HG03432 (cell line): ENCODE results near the gene BMPR2.
"Not testable (repeated sequence)": the region's sequence is repeated elsewhere in the genome, so short reads cannot be mapped to it uniquely, and the experiment has no call there.

Source experiments
- ATAC-seq: cut with Tn5 transposase; IDR thresholded peaks from one replicate; pipeline ENCODE4 v1.9.1; 2021; ENCODE audit warnings: mild to moderate bottlenecking, moderate library complexity; ENCODE audit not compliant: unreplicated experiment

Gene BMPR2

DNA sequence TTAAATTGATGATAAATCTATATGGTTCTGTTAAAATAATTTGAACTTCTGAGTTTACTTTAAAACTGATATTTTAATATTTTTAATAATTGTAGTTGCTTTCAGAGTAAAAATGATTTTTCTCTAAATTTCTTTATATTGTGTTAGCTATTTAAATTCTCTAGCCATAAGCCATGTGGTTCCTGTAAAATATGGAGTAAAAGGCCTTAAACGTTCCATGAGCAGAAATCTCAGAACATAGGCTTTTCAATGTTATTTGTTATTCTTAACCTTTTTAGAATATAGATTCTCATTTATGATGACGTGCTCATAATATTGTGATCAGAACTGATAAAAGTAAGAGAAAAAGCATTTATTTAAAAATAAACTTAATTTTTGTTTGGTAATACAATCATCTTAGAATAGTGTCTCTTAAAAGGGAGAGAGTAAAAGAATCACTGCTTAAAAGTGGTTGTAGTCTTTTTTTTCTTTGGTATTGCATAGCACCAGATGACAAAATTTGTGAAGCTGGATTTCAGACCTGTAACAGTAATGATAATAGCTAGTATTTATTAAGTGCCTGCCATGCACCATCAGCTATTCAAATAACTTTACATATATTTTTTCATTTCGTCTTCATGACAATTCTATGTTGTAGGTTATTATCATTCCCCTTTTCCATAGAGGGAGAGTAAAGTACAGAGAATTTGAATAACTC, 2.7 kb downstream of the BMPR2 start:
- ATAC-seq: no peak

DNA sequence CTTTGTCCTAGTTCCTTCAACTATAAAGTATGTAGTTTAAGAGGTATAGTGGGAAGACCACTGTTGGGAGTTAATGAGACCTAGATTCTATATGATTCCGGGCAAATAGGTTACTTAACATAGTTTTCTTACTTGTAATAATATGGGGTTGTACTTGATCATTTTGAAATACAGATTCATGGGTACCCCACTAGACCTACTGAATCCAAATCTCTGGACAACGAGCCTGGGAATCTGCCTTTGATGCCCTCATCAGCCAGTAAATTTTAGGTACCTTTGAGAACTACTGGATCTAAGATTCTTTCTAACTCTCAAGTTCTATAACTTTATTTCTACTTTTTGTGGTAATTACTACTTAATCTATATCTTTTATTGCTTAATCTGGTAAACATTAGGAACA, 6.6 kb downstream of the BMPR2 start:
- no peak for ATAC-seq

DNA sequence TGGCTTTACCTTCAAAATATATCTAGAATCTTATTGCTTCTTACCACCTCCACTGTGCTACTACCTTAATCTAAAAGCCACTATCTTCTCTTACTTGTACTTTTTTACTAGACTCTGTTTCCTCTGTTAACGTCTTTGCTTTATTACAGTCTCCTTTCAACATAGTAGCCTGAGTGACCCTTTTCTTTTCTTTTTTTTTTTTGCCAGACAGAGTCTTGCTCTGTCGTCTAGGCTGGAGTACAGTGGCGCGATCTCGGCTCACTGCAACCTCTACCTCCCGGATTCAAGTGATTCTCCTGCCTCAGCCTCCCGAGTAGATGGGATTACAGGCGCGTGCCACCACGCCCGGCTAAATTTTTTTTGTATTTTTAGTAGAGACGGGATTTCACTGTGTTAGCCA, 10.4 kb downstream of the BMPR2 start:
- not testable (repeated sequence) for ATAC-seq

DNA sequence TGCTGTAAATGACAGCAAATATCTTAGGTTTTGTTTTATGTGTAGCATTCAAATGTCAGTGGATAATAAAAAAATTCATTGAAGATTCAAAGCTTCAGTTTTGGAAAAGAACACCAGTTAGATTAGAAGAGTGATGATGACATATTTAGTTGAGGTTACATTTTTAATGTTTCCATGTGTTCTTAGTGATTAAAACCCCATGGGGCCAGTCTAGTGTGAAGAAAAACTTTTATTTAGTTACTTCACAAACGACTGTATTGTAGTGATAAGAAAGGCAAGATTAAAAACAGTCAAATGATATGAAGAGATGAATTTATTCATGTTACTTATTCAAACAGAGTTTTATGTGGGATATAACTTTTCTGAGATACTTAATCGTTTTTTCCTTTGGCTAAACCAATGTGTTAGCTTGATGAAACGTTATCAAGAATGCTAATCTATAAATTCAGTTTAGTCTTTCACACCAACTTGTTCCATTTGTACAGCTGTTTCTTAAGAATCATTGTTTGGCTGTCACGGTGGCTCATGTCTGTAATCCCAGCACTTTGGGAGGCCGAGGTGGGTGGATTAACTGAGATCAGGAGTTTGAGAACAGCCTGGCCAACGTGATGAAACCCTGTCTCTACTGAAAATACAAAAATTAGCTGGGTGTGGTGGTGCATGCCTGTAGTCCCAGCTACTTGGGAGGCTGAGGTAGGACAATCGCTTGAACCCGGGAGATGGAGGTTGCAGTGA, 11.6 kb downstream of the BMPR2 start:
- ATAC-seq: no peak

DNA sequence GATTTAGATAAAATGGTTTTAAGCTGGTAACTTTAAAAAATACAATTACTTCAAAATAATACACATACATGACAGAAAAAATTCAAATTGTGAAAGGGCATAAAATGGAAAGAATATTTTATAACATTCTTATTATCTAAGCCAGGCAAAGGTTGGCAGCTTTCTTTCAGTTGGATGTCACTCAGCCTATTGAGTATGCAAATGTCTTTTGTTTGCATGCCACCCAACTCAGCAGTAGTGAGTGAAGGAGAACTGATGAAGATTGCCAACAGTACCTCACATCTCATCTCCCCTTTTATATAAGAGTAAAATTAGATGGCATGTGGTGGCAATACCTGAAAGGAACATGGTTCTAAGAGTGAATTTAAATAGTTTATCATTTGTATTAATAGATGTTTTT, 24.8 kb downstream of the BMPR2 start:
- no peak for ATAC-seq

DNA sequence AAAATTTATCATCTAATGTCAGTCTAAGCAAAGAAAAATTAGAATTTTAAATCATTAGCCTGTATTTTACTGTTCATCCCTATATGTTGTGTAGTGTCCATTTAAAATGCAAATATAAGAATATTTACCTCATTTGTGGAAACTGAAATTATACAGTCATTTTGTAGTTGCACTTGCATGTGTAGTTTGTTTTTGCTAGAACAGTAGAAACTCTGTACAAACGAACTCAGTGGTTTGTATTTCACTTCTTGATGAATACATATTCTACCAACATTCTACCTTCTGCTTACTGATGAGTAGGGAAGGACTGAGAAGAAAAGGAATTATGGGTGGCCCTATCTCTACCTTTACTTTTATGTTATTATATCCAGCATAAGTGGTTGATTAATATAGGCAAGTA, 29.7 kb downstream of the BMPR2 start:
- ATAC-seq: no peak

DNA sequence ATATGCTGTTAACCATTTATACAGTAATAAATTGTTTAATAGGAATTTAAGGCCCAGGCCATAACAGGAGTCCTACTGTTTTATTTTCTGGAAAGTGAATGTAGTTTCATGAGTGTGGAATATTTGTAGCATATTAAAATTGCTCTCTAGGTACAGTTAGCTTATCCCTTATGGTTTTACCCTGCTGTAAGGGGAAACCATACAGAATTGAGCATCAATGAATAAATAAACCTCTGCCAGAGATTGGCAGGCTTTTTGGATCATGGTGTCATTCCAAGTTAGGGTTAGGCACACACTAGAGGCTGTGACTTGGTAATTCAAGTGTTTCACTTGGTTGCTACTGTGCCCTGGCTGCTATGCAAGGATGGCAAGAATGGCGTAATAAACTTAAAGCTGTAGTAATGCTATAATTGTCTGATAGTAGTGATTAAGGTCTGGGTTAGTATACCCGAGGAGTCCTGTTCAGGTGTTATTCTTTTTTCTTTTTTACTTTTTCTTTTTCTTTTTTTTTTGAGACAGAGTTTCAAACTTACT, 30.4 kb downstream of the BMPR2 start:
- no peak for ATAC-seq

DNA sequence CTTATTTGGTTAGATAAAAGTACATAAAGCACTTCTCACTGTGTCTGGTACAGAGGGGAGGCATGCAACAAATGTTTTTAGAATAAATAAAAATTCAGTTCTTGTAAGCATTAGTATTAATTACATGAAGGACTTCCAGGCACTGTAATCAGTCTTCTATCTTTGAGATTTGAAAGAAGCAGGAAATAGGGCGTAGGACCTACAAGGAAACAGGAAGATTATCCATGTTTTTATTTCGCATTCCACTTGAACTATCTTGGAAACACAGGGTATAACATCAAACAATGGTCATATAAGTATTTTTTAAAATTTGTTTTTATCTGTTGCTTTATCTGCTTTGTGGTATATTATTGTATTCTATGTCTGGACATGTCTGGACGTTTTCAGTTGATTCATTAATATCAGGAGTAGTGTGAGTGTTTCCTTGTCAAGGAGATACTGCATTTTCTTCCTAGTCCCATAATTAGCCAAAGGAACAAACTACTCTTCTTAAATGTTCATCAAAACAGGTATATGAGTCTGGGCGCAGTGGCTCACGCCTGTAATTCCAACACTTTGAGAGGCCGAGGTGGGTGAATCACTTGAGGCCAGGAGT, 32.5 kb downstream of the BMPR2 start:
- ATAC-seq: no peak

DNA sequence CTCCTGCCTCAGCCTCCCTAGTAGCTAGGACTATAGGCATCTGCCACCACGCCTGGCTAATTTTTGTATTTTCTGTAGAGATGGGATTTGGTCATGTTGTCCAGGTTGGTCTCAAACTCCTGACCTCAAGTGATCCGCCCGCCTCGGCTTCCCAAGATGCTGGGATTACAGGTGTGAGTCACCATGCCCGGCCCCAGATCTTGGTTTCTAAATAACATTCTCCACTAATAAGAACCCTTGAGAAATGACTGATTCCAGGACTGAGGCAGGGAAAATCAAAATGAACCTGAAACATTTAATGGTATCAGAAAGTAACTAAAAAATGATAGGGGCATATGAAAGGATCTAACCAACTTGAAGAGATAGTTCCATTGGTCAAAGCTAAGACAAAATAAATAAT, 34.0 kb downstream of the BMPR2 start:
- no peak for ATAC-seq

DNA sequence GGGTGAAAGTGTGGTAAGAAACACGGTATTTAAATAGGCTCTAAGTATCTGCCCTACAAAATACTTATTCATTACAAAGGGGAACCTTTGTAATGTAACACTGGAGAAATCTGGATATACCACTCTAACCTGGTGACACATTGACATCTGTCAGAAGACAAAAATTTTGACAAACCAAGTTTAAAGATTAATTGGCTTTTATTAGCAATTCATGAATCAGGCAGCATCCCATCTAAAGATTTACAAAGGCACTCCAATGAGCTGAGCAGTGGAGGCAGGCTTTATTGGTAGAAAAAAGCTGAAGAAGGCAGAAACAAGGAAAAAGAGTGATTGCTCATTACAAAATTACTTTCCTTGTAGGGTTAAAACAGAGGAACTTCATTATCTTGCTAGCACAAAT, 35.0 kb downstream of the BMPR2 start:
- no peak for ATAC-seq

DNA sequence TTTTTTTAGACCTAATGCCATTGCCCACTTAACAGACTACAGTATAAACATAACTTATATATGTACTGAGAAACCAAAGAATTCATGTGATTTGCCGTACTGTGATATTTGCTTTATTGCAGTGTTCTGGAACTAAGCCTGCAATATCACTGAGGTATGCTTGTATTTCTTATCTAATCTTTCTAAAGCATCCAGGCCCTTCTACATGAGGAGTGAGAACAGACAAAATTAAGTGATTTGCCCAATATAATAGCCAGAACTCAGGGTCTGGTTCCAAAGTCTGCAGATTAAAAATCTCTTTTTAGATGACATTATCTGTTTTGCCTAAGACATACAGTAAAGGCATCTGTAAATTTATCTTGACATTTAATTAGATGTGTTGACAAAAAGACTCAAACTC, 41.9 kb downstream of the BMPR2 start:
- ATAC-seq: no peak

DNA sequence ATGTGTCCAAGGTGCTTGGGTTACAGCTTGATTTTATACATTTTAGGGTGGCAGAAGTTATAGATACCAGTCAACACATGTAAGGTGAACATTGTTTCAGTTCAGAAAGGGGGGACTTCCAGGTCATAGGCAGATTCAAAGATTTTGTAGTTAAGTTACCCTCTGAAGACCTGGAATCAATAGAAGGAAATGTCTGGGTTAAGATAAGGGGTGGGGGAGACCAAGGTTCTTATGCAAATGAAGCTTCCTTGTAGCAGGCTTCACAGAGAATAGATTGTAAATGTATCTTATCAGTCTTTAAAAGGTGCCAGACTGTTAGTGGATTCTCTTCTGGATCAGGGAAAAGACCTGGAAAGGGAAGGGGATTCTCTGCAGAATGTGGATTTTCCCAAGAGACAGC, 42.4 kb downstream of the BMPR2 start:
- no peak for ATAC-seq

DNA sequence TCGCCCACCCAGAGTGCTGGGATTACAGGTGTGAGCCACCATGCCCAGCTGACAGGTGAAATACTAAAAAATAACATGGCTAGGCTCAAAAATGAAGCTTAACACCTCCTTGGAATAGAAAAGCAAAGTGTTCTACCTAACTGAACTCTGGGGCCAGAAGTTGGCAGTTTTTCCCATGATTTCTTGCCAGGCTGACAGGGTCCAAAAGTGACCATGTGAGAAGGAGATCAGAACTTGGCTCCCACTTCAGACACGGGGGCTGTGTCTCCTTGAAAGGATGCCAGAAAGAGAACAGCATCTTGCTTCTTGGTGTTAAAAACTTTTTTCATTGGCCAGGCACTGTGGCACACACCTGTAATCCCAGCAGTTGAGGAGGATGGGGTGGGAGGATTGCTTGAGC, 47.0 kb downstream of the BMPR2 start:
- no peak for ATAC-seq

DNA sequence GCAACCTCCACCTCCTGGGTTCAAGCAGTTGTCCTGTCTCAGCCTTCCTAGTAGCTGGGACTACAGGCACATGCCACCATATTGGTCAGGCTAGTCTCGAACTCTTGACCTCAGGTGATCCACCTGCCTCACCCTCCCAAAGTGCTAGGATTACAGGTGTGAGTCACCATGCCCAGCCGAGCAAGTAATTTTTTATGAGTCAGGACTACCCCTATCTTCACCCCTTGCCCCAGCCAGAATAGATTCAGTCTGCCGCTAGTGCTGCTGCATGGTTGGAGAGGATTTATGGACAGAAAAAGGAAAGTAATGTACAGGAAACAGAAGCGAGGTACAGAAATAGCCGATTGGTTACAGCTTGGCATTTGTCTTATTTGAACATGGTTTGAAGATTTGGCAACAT, 48.9 kb downstream of the BMPR2 start:
- ATAC-seq: no peak

DNA sequence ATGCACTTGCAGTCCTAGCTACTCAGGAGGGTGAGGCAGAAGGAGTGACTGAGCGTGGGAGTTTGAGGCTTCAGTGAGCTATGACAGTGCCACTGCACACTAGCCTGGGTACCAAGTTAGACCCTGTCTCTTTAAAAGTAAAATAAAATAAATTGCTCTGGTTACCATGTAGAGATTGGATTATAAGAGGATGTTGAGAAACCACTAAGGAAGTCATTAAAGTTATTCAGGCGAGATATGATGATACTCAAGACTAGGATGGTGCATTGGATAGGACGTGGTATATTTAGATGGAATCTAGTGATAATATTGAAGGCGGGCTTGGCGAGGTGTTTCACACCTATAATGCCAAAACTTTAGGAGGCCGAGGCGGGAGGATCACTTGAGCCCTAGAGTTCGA, 50.6 kb downstream of the BMPR2 start:
- no peak for ATAC-seq

DNA sequence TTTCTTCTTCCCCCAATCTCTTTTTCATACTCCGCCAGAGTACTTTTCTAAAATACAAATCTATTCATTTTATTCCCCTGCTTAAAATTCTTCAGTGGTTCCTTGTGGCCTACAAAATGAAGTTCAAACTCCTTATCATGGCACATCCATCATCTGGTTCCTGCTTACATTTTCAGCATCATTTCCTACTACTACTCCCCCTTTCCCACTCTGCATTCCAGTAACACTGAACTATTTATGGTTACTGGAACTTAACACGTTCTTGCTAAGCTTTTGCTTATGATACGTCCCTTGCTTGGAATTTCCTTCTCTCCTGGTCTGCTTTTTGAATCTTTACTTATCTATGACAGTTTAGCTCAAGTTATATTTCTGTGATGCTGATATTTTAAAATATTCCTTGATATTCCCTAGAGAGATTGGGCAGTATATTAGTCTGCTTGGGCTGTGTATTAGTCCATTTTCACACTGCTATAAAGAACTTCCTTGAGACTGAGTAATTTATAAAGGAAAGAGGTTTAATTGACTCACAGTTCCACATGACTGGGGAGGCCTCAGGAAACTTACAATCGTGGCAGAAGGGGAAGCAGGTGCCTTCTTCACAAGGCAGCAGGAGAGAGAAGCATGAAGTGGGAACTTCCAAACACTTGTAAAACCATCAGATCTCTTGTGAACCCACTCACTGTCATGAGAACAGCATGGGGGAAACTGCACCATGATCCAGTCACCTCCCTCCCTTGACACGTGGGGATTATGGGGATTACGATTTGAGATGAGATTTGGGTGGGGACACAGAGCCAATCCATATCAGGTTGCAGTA, 53.2 kb downstream of the BMPR2 start:
- ATAC-seq: no peak

DNA sequence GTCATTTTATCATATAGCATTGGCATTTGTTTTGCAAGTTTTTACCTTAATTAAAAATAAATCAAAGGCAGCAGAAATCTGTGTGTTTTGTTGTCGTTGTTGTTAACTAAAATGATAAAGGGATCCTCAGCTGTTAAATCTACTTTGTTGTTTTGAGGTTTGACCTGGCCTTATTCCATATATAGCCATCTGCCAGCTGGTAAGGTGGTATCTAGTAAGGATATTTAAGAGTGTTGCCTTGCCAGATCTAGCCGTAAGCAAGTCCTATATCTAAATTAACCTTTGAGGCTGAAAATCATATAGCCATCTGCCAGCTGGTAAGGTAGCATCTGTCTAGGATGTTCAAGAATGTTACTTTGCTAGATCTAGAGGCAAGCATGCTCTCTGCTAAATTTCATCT, 56.6 kb downstream of the BMPR2 start:
- ATAC-seq: no peak

DNA sequence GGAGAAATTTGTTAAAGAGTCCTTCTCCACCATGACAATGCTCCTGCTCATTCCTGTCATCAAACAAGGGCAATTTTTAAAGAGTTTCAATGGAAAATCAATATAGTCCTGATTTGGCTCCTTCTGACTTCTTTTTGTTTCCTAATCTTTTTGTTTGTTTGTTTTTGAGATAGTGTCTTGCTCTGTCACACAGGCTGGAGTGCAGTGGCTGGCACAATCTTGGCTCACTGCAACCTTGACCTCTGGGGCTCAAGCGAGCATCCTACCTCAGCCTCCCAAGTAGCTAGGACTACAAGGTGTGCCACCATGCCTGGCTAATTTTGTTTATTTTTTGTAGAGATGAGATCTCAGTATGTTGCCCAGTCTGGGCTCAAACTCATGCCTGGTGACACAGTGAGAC, 58.3 kb downstream of the BMPR2 start:
- ATAC-seq: no peak

DNA sequence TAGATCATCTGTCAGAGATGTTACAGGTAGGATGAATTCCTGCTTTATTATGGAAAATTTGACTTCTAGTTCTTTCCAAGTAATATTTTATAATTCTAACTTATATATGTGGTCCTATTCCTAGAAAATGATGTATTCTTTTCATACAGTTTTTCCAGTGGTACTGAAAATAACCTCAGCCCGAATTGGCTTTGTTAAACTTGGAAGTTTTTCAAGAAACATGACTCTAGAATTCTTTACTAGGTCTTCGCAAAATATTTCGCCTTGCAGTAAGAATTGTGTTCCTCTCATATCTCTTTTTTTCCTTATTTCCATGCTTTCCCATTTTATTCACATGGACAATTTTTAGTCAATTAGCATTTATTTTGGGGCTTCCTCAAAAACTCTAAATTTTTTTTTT, 60.5 kb downstream of the BMPR2 start:
- no peak for ATAC-seq

DNA sequence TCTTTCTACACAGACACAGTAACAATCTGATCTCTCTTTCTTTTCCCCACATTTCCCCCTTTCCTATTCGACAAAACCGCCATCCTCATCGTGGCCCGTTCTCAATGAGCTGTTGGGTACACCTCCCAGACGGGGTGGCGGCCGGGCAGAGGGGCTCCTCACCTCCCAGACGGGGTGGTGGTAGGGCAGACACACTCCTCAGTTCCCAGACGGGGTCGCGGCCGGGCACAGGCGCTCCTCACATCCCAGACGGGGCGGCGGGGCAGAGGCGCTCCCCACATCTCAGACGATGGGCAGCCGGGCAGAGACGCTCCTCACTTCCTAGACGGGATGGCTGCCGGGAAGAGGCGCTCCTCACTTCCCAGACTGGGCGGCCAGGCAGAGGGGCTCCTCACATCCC, 64.0 kb downstream of the BMPR2 start:
- not testable (repeated sequence) for ATAC-seq

DNA sequence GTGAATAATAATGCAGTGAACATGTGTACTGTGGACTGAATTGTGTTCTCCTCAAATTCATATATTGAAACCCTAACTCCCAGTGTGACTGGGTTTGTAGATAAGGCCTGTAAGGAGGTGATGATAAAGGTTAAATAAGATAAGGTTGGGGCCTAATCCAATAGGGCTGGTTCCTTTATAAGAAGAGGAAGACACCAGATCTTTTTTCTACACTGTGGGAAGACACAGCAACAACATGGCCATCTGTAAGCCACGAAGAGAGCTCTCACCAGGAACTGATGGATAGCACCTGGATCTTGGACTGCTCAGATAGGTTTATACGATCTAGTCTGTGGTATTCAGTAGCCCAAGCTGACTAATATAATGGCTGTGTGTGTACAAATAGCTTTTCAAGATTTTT, 66.8 kb downstream of the BMPR2 start:
- no peak for ATAC-seq
